ENCODE measurements around the gene CDKN1A. TPM values are rescaled to one million over a fixed set of nuclear protein-coding genes. Genes with fewer than 3 reads are reported as not detected.

The CDKN1A gene
- total RNA-seq, 1 experiment from 2014 or later = 17.4 TPM

DNA sequence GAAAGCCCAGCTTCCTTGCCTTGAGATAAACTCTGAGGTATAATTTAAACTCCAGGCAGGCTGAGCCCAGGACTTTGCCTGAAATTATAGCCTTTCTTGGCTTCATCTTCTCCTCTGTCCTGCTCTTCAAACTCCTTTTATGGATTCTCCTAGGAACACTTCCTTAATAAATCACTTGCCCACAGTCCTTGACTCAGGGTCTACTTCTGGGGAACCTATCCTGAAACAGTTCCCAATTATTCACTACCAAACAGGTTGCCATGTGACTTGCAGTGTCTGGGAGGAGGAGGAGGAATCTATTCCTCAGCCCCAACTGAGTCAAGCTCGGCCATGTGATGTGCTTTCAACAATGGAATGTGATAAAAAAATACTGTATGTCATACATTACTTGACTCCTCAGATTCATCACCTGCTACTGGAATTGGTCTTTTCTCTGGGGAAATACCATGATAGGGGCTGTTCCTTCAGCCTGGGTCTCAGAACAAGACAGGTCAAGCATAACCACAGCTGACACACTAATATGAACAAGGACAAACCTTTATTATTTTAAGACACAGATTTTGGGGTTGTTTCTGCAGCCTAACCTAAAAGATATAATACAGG is 20.5 kb upstream of the CDKN1A start:
- TF ChIP-seq, protein P1, sequence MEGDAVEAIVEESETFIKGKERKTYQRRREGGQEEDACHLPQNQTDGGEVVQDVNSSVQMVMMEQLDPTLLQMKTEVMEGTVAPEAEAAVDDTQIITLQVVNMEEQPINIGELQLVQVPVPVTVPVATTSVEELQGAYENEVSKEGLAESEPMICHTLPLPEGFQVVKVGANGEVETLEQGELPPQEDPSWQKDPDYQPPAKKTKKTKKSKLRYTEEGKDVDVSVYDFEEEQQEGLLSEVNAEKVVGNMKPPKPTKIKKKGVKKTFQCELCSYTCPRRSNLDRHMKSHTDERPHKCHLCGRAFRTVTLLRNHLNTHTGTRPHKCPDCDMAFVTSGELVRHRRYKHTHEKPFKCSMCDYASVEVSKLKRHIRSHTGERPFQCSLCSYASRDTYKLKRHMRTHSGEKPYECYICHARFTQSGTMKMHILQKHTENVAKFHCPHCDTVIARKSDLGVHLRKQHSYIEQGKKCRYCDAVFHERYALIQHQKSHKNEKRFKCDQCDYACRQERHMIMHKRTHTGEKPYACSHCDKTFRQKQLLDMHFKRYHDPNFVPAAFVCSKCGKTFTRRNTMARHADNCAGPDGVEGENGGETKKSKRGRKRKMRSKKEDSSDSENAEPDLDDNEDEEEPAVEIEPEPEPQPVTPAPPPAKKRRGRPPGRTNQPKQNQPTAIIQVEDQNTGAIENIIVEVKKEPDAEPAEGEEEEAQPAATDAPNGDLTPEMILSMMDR (conservative IDR thresholded peaks at IDR 0.05) = no peak
- no peak overlapping the region for H3K14ac ChIP-seq (ENCODE audit: insufficient read depth, low read length)
- Mint-ChIP-seq H3K4me1 (peaks cover 14% of the 10 kb centered on the region in 2 experiments), H3K27ac (no peak overlapping the region), H3K9me3 (no peaks in the 10 kb centered on the region), H3K36me3 (ENCODE audit: insufficient read depth in 1 of 3, low read depth in 3 of 3) (no peaks in the 10 kb centered on the region), H3K27me3 (ENCODE audit: low read depth) (peaks cover 8% of the 10 kb centered on the region), H3K4me3 (no peak overlapping the region)
- no peak overlapping the region for H2BK15ac ChIP-seq (ENCODE audit: low read depth, low read length)
- H2BK12ac ChIP-seq (ENCODE audit: insufficient read length, low read depth, low read length) = no peak overlapping the region
- H4K5ac ChIP-seq (ENCODE audit: insufficient read length, low read depth, low read length) = no peak overlapping the region
- H2AFZ ChIP-seq (ENCODE audit: low read length) = no peak overlapping the region
- no peak overlapping the region for H3K23ac ChIP-seq (ENCODE audit: insufficient read length, low read depth, low read length)
- H3K4ac ChIP-seq (ENCODE audit: low read depth, low read length) = no peak overlapping the region
- H3K27ac ChIP-seq (ENCODE audit: insufficient read length, low read depth, low read length) = no peak overlapping the region
- H3K56ac ChIP-seq (ENCODE audit: insufficient read length, low read depth, low read length) = no peak overlapping the region
- no peaks in the 10 kb centered on the region for H3K79me2 ChIP-seq (ENCODE audit: insufficient read depth, low read length)
- H3K18ac ChIP-seq (ENCODE audit: insufficient read length, low read depth, low read length) = no peak overlapping the region
- H3K23me2 ChIP-seq (ENCODE audit: insufficient read length, low read depth, low read length, poor library complexity, severe bottlenecking) = no peaks in the 10 kb centered on the region
- H4K8ac ChIP-seq (replicated peaks; ENCODE audit: insufficient read length, low read depth, low read length) = no peak overlapping the region
- no CpG with 5 or more reads among the region's 1 CpG for WGBS (ENCODE audit: extremely low coverage, insufficient read length, low lambda C conversion rate)
- no peak overlapping the region for H3K9ac ChIP-seq (ENCODE audit: extremely low read depth, insufficient read length, low read length)
- no peaks in the 10 kb centered on the region for H4K20me1 ChIP-seq (ENCODE audit: control insufficient read depth, insufficient read depth, insufficient read length)
- DNase-seq = no peak
- H3K27me3 ChIP-seq (ENCODE audit: insufficient read depth, low read length) = no peaks in the 10 kb centered on the region
- H2BK120ac ChIP-seq (ENCODE audit: low read depth, low read length, poor library complexity, severe bottlenecking) = no peak overlapping the region
- no peaks in the 10 kb centered on the region for H3K9me3 ChIP-seq (ENCODE audit: control insufficient read depth, low read depth, low read length)
- no peak overlapping the region for H4K91ac ChIP-seq (ENCODE audit: insufficient read length, low read depth, low read length)
- no peak overlapping the region for H2AK5ac ChIP-seq (ENCODE audit: insufficient read length, low read length)
- no peaks in the 10 kb centered on the region for H3K79me1 ChIP-seq (ENCODE audit: insufficient read depth, low read depth, low read length, poor library complexity, severe bottlenecking)
- H3K4me1 ChIP-seq (ENCODE audit: insufficient read depth, low read length) = no peaks in the 10 kb centered on the region; the same call in 1 of the 2 replicates
- no peak overlapping the region for H3T11ph ChIP-seq (ENCODE audit: low read length)
- no peak overlapping the region for H2BK5ac ChIP-seq (ENCODE audit: insufficient read length, low read length)
- no peak overlapping the region for H3K4me2 ChIP-seq (ENCODE audit: insufficient read depth, insufficient read length, low read length)
- H2BK20ac ChIP-seq (ENCODE audit: low read depth, low read length, poor library complexity, severe bottlenecking) = no peak overlapping the region

Measured in H9 (cell line).